HepG2 (cell line): Measurements from ENCODE around the gene ELAPOR1. TPM values are rescaled to one million over a fixed set of nuclear protein-coding genes. Genes with fewer than 3 reads are reported as not detected.

Experiments used
- CC2D1A ChIP-seq: sonication (generic); formaldehyde crosslinking; IDR thresholded peaks from 2 replicates; pipeline ENCODE4 v1.8.1; 2023; ENCODE audit warnings: mild to moderate bottlenecking, missing genetic modification reagents
- EED ChIP-seq: sonication (generic); formaldehyde crosslinking; IDR thresholded peaks from 2 replicates; pipeline ENCODE4 v1.5.0; 2020; ENCODE audit warnings: mild to moderate bottlenecking, missing genetic modification reagents
- PRMT3 ChIP-seq: sonication (generic); formaldehyde crosslinking; IDR thresholded peaks from 2 replicates; pipeline ENCODE4 v1.8.1; 2022; ENCODE audit warnings: low read depth, mild to moderate bottlenecking, moderate library complexity, missing genetic modification reagents, borderline replicate concordance
- RBFOX2 ChIP-seq: fragments of 200-400 bp; formaldehyde crosslinking; IDR thresholded peaks from 2 replicates; pipeline ENCODE4 v1.6.1; 2017; ENCODE audit warnings: low read depth, mild to moderate bottlenecking, low read length
- RFX3 ChIP-seq: IDR thresholded peaks from 2 replicates; pipeline ENCODE4 v1.6.1; 2016; ENCODE audit warnings: missing biosample characterization, missing genetic modification reagents
- RXRA ChIP-seq: sonication (generic); formaldehyde crosslinking; IDR thresholded peaks from 2 replicates; pipeline ENCODE4 v1.5.1; 2020; ENCODE audit warnings: missing genetic modification reagents
- TAF1 ChIP-seq: sonication (generic); formaldehyde crosslinking; IDR thresholded peaks from 2 replicates; pipeline ENCODE4 v1.4.0; 2020; ENCODE audit warnings: missing genetic modification reagents
- ZBTB7B ChIP-seq: sonication (generic); formaldehyde crosslinking; IDR thresholded peaks from 2 replicates; pipeline ENCODE4 v1.4.0; 2020; ENCODE audit warnings: missing genetic modification reagents
- ZNF121 ChIP-seq: sonication (generic); formaldehyde crosslinking; IDR thresholded peaks from 2 replicates; pipeline ENCODE4 v1.5.0; 2020; ENCODE audit warnings: mild to moderate bottlenecking, missing genetic modification reagents
- ZNF138 ChIP-seq: sonication (generic); formaldehyde crosslinking; IDR thresholded peaks from 2 replicates; pipeline ENCODE4 v1.5.0; 2020; ENCODE audit warnings: mild to moderate bottlenecking, low read depth, missing genetic modification reagents
- ZNF772 ChIP-seq: sonication (generic); formaldehyde crosslinking; IDR thresholded peaks from 2 replicates; pipeline ENCODE4 v1.5.0; 2020; ENCODE audit warnings: mild to moderate bottlenecking, missing genetic modification reagents
- ZSCAN9 ChIP-seq: IDR thresholded peaks from 2 replicates; pipeline ENCODE4 v1.6.1; 2016; ENCODE audit warnings: borderline replicate concordance
- polyA plus RNA-seq, 8 experiments: library from polyadenylated mRNA; depleted of rRNA in 3 of 8; stranded (reverse) in 7 of 8; unstranded in 1 of 8; fragments of >200 nt; fragmentation: Illumina TruSeq in 4 of 8; extraction: Trizol in 4 of 8; gene quantifications; 2 replicates each; pipeline versions ENCODE4 v1.2.1 to v1.2.3, GENCODE V29; 2011 to 2016; ENCODE audit warnings: low read depth in 4 of 8, missing spikeins in 1 of 8, mixed read lengths in 1 of 8; ENCODE audit not compliant: insufficient read depth in 1 of 8
- total RNA-seq, 5 experiments: library from RNA; depleted of rRNA; stranded (reverse); fragments of >200 nt; fragmentation: Illumina TruSeq; extraction: Trizol; gene quantifications; 2 replicates each; pipeline ENCODE4 v1.2.3, GENCODE V29; 2016; ENCODE audit warnings: low read depth in 1 of 5
- TF ChIP-seq, protein P1 (sequence below): IDR thresholded peaks from 2 replicates; pipeline ENCODE4 v1.6.1; 2012; ENCODE audit warnings: low read depth, low read length, improper control_type of control experiment
- TF ChIP-seq, protein P2 (sequence below): sonication (generic); formaldehyde crosslinking; IDR thresholded peaks from 2 replicates; pipeline ENCODE4 v1.5.0; 2020; ENCODE audit warnings: missing genetic modification reagents
- TF ChIP-seq, protein P3 (sequence below): fragments of 450-650 bp; IDR thresholded peaks from 2 replicates; pipeline ENCODE4 v1.6.1; 2016
- TF ChIP-seq, protein P4 (sequence below): sonication (generic); formaldehyde crosslinking; IDR thresholded peaks from 2 replicates; pipeline ENCODE4 v1.4.0; 2020; ENCODE audit warnings: missing genetic modification reagents, borderline replicate concordance
- TF ChIP-seq, protein P5 (sequence below): sonication (generic); formaldehyde crosslinking; IDR thresholded peaks from 2 replicates; pipeline ENCODE4 v1.8.0; 2022; ENCODE audit warnings: mild to moderate bottlenecking, missing genetic modification reagents
- TF ChIP-seq, protein P6 (sequence below): sonication (generic); formaldehyde crosslinking; IDR thresholded peaks from 2 replicates; pipeline ENCODE4 v1.4.0; 2020; ENCODE audit warnings: mild to moderate bottlenecking, missing genetic modification reagents
- TF ChIP-seq, protein P7 (sequence below): IDR thresholded peaks from 2 replicates; pipeline ENCODE4 v1.6.1; 2016; ENCODE audit warnings: low read depth, control low read depth

ELAPOR1 gene
- total and polyA plus RNA-seq, 2 of the 13 experiments (the other 11 are each of a cell fraction or from before 2014, with no cell fraction given), result 0.13 to 0.20 TPM

DNA sequence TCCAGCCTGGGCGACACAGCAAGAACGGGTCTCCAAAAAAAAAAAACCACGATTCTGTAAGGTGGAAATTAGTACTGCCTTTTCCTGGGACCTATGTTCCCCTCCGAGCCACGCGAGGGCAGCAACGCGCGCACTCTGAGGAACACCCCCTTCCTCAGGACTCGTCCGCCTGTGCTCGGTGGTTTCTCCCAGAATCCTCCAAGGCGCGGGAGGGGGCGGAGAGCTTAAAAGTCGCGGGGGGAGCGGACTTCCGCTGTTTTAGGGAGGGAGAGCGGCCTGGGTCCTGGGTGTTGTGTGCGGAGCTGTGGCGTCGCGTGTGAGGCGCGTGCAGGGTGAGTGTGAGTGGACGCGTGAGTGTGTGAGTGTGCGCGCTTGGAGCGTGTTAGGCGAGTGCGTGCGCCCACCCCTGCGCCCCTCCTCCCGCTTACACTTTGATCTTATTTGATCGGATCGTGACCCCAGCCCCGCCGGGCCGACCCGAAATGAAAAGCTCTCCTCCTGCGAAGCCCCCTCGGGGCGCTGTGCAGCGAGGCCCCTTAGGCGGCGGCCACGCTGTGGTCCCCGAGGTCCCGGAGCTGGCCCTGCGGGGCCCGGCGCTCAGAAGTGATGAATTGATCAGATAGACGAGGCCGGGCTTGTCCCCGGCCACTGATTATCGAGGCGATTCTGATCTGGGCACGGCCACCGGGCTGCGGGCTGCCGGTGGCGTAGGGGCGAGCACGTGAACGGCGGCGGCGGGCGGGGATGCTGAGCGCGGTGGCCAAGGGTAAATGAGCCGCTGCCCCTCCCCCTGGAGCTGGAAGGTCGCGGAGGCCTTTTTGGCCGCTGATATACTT is 13.8 kb upstream of the ELAPOR1 start (continued):
- TF ChIP-seq, protein P1, sequence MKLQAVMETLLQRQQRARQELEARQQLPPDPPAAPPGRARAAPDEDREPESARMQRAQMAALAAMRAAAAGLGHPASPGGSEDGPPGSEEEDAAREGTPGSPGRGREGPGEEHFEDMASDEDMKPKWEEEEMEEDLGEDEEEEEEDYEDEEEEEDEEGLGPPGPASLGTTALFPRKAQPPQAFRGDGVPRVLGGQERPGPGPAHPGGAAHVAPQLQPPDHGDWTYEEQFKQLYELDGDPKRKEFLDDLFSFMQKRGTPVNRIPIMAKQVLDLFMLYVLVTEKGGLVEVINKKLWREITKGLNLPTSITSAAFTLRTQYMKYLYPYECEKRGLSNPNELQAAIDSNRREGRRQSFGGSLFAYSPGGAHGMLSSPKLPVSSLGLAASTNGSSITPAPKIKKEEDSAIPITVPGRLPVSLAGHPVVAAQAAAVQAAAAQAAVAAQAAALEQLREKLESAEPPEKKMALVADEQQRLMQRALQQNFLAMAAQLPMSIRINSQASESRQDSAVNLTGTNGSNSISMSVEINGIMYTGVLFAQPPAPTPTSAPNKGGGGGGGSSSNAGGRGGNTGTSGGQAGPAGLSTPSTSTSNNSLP, result no peak
- TF ChIP-seq, protein P2, sequence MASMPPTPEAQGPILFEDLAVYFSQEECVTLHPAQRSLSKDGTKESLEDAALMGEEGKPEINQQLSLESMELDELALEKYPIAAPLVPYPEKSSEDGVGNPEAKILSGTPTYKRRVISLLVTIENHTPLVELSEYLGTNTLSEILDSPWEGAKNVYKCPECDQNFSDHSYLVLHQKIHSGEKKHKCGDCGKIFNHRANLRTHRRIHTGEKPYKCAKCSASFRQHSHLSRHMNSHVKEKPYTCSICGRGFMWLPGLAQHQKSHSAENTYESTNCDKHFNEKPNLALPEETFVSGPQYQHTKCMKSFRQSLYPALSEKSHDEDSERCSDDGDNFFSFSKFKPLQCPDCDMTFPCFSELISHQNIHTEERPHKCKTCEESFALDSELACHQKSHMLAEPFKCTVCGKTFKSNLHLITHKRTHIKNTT (CRISPR knock-in tag), result no peak
- TF ChIP-seq, protein P3, sequence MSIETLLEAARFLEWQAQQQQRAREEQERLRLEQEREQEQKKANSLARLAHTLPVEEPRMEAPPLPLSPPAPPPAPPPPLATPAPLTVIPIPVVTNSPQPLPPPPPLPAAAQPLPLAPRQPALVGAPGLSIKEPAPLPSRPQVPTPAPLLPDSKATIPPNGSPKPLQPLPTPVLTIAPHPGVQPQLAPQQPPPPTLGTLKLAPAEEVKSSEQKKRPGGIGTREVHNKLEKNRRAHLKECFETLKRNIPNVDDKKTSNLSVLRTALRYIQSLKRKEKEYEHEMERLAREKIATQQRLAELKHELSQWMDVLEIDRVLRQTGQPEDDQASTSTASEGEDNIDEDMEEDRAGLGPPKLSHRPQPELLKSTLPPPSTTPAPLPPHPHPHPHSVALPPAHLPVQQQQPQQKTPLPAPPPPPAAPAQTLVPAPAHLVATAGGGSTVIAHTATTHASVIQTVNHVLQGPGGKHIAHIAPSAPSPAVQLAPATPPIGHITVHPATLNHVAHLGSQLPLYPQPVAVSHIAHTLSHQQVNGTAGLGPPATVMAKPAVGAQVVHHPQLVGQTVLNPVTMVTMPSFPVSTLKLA, result peak; percentile 34; the same call in 1 of the 2 replicates
- TF ChIP-seq, protein P4, sequence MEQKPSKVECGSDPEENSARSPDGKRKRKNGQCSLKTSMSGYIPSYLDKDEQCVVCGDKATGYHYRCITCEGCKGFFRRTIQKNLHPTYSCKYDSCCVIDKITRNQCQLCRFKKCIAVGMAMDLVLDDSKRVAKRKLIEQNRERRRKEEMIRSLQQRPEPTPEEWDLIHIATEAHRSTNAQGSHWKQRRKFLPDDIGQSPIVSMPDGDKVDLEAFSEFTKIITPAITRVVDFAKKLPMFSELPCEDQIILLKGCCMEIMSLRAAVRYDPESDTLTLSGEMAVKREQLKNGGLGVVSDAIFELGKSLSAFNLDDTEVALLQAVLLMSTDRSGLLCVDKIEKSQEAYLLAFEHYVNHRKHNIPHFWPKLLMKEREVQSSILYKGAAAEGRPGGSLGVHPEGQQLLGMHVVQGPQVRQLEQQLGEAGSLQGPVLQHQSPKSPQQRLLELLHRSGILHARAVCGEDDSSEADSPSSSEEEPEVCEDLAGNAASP, result no peak; the same call in 1 of the 2 replicates
- TF ChIP-seq TAF1 (CRISPR knock-in tag), result peak; percentile 97
- TF ChIP-seq, protein P5, sequence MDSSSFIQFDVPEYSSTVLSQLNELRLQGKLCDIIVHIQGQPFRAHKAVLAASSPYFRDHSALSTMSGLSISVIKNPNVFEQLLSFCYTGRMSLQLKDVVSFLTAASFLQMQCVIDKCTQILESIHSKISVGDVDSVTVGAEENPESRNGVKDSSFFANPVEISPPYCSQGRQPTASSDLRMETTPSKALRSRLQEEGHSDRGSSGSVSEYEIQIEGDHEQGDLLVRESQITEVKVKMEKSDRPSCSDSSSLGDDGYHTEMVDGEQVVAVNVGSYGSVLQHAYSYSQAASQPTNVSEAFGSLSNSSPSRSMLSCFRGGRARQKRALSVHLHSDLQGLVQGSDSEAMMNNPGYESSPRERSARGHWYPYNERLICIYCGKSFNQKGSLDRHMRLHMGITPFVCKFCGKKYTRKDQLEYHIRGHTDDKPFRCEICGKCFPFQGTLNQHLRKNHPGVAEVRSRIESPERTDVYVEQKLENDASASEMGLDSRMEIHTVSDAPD, result no peak
- TF ChIP-seq EED (CRISPR knock-in tag), result peak; percentile 84
- TF ChIP-seq ZBTB7B (CRISPR knock-in tag), result peak; percentile 78
- TF ChIP-seq RFX3 (CRISPR knock-in tag), result no peak; the same call in 1 of the 2 replicates
- peak; percentile 57 for TF ChIP-seq RXRA (CRISPR knock-in tag)
- 0 out of 2 replicates have a peak, but pooled peaks have one; percentile 30 for TF ChIP-seq ZNF138 (CRISPR knock-in tag)
- TF ChIP-seq, protein P6, sequence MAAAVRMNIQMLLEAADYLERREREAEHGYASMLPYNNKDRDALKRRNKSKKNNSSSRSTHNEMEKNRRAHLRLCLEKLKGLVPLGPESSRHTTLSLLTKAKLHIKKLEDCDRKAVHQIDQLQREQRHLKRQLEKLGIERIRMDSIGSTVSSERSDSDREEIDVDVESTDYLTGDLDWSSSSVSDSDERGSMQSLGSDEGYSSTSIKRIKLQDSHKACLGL (CRISPR knock-in tag), result peak; percentile 80
- TF ChIP-seq CC2D1A, result no peak
- TF ChIP-seq, protein P7, sequence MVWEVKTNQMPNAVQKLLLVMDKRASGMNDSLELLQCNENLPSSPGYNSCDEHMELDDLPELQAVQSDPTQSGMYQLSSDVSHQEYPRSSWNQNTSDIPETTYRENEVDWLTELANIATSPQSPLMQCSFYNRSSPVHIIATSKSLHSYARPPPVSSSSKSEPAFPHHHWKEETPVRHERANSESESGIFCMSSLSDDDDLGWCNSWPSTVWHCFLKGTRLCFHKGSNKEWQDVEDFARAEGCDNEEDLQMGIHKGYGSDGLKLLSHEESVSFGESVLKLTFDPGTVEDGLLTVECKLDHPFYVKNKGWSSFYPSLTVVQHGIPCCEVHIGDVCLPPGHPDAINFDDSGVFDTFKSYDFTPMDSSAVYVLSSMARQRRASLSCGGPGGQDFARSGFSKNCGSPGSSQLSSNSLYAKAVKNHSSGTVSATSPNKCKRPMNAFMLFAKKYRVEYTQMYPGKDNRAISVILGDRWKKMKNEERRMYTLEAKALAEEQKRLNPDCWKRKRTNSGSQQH, result peak; percentile 50
- peak; percentile 100 for TF ChIP-seq RBFOX2
- peak; percentile 86 for TF ChIP-seq ZSCAN9
- TF ChIP-seq PRMT3 (CRISPR knock-in tag), result 0 out of 2 replicates have a peak, but pooled peaks have one; percentile 89
- no peak; the same call in 1 of the 2 replicates for TF ChIP-seq ZNF772 (CRISPR knock-in tag)
- TF ChIP-seq ZNF121 (CRISPR knock-in tag), result peak; percentile 39; the same call in 1 of the 2 replicates
